Lung (tissue), 12 donors: Measurements from ENCODE around the gene ADARB1. TPM values are rescaled to one million over a fixed set of nuclear protein-coding genes. Genes with fewer than 3 reads are reported as not detected.
"Not testable (repeated sequence)": the region's sequence is repeated elsewhere in the genome, so short reads cannot be mapped to it uniquely, and the experiment has no call there.

Source experiments
- ATAC-seq: fragments of 200-7000 bp; cut with Tn5 transposase; one replicate; pipeline ENCODE4 v1.9.1; 2020; ENCODE audit warnings: moderate number of reproducible peaks; ENCODE audit not compliant: insufficient read depth, low FRiP score
- DNase-seq, 3 donors: peaks; one replicate each; pipeline ENCODE4 v3.0.0-alpha.2; 2013 to 2017
- H3K27ac ChIP-seq, 2 donors: one replicate each; pipeline ENCODE4 v1.5.1; 2013; ENCODE audit warnings: mild to moderate bottlenecking in 2 of 2, moderate library complexity in 2 of 2, control low read depth in 1 of 2, inconsistent platforms in 1 of 2, low read depth in 1 of 2, low read length in 1 of 2
- H3K27me3 ChIP-seq, 3 donors: one replicate each; pipeline ENCODE4 v1.5.1; 2013; ENCODE audit warnings: low read length in 2 of 3; ENCODE audit not compliant: control insufficient read depth in 3 of 3, insufficient read depth in 3 of 3
- H3K36me3 ChIP-seq, 4 donors: one replicate each; pipeline ENCODE4 v1.5.1; 2013; ENCODE audit warnings: low read length in 4 of 4, mild to moderate bottlenecking in 1 of 4, moderate library complexity in 1 of 4; ENCODE audit not compliant: control insufficient read depth in 4 of 4, insufficient read depth in 4 of 4
- H3K4me1 ChIP-seq, 5 donors: one replicate each; pipeline ENCODE4 v1.5.1; 2013; ENCODE audit warnings: low read length in 5 of 5, mild to moderate bottlenecking in 2 of 5, moderate library complexity in 1 of 5; ENCODE audit not compliant: control insufficient read depth in 5 of 5, insufficient read depth in 5 of 5
- H3K4me3 ChIP-seq: one replicate; pipeline ENCODE4 v1.5.1; 2013; ENCODE audit warnings: mild to moderate bottlenecking, control low read depth, moderate library complexity
- H3K9ac ChIP-seq, 2 donors: one replicate each; pipeline ENCODE4 v1.5.1; 2013; ENCODE audit warnings: low read length in 2 of 2, control low read depth in 1 of 2; ENCODE audit not compliant: insufficient read depth in 1 of 2
- H3K9me3 ChIP-seq, 4 donors: one replicate each; pipeline ENCODE4 v1.5.1; 2013; ENCODE audit warnings: low read length in 3 of 4, mild to moderate bottlenecking in 1 of 4, moderate library complexity in 1 of 4; ENCODE audit not compliant: control insufficient read depth in 4 of 4, insufficient read depth in 3 of 4
- CTCF ChIP-seq: IDR thresholded peaks from 2 replicates; pipeline ENCODE4 v1.5.1; 2012; ENCODE audit warnings: mild to moderate bottlenecking; ENCODE audit errors: control extremely low read depth, extremely low read depth
- WGBS, 2 donors: extraction: QIAGEN DNeasy Blood & Tissue Kit; methylation state at CpG; one replicate each; pipeline ENCODE4 v1.1.7; 2013; 5-methylcytosine and 5-hydroxymethylcytosine counted together
- polyA plus RNA-seq, 2 donors: library from polyadenylated mRNA; stranded (reverse); fragments of 200-250 nt; gene quantifications; one replicate each; pipeline ENCODE4 v1.2.1, GENCODE V29; 2013
- total RNA-seq, 2 donors: library from RNA; depleted of rRNA in 1 of 2; stranded (reverse); fragments of >200 nt in 1 of 2; gene quantifications; one replicate each; pipeline ENCODE4 v1.2.1, GENCODE V29; 2014 to 2021
- donor health status: control.
- donor health status: control.
- donor health status: Bipolar disorder and iron deficiency.
- donor health status: healthy.
- donor health status: DM: yes; HTN: yes; CAD: no.

ADARB1 gene
- total and polyA plus RNA-seq, 4 donors = 13.4 to 47.7 (median 32.6) TPM

GRCh38 chr21:45137612-45137937, 63.2 kb downstream of the ADARB1 start:
- no peak for TF ChIP-seq CTCF
- peaks cover 0 to 4% (median 2%) of the 10 kb centered on the region in 4 donors for H3K36me3 ChIP-seq
- H3K4me1 ChIP-seq = peaks cover 0 to 10% (median 6%) of the 10 kb centered on the region in 5 donors
- ATAC-seq (no peak), DNase-seq (no peak)
- H3K9me3 ChIP-seq = no peaks in the 10 kb centered on the region
- no peaks in the 10 kb centered on the region for H3K27me3 ChIP-seq
- no peak overlapping the region for H3K4me3 ChIP-seq
- no peak overlapping the region for H3K27ac ChIP-seq
- H3K9ac ChIP-seq = no peak overlapping the region

GRCh38 chr21:45138199-45139002, 64.0 kb downstream of the ADARB1 start:
- no peak for ATAC-seq
- no peaks in the 10 kb centered on the region for H3K9me3 ChIP-seq
- WGBS, 2 donors = 58 to 62% methylated on average over 12 of the region's 12 CpGs
- peak; percentile 22 for TF ChIP-seq CTCF
- peaks cover 0 to 4% (median 3%) of the 10 kb centered on the region in 4 donors for H3K36me3 ChIP-seq
- H3K4me3 ChIP-seq = no peak overlapping the region
- H3K4me1 ChIP-seq = peaks cover 0 to 2% (median 1%) of the 10 kb centered on the region in 5 donors
- peak; percentile 52 to 62 (median 52) for DNase-seq
- no peak overlapping the region for H3K9ac ChIP-seq
- H3K27me3 ChIP-seq = no peaks in the 10 kb centered on the region
- H3K27ac ChIP-seq = no peak overlapping the region

- not testable (repeated sequence) for H3K4me3 ChIP-seq, ATAC-seq, H3K9ac ChIP-seq, H3K4me1 ChIP-seq, DNase-seq, H3K9me3 ChIP-seq, H3K36me3 ChIP-seq, H3K27ac ChIP-seq, H3K27me3 ChIP-seq
- WGBS, 2 donors = 94% methylated on average over 7 of the region's 7 CpGs
Observed at GRCh38 chr21:45139003-45139360, 64.6 kb downstream of the ADARB1 start.

- Histone ChIP-seq H3K9ac (no peak overlapping the region), H3K27me3 (no peaks in the 10 kb centered on the region), H3K9me3 (no peaks in the 10 kb centered on the region), H3K36me3 (peaks cover 0 to 4% (median 4%) of the 10 kb centered on the region in 4 donors), H3K27ac (no peak overlapping the region), H3K4me1 (no peaks in the 10 kb centered on the region), H3K4me3 (no peak overlapping the region)
- WGBS, 2 donors = 82 to 94% methylated on average over 13 of the region's 13 CpGs
- DNase-seq = no peak
- no peak for ATAC-seq
- TF ChIP-seq CTCF = no peak
Observed at GRCh38 chr21:45139473-45139872, 65.1 kb downstream of the ADARB1 start.
